SK-N-SH (cell line): ENCODE results near the gene PLB1. TPM values are rescaled to one million over a fixed set of nuclear protein-coding genes. Genes with fewer than 3 reads are reported as not detected.

Experiments used
- CTCF ChIA-PET: fragments of 300-600, 350-600 bp; formaldehyde crosslinking; extraction: SDS; loops from one replicate; lab custom pipeline; 2021; lab: Yijun Ruan, JAX
- POLR2A ChIA-PET: fragments of 350-600 bp; sonication (Branson Sonifier 250); formaldehyde crosslinking; extraction: SDS; loops from one replicate; lab custom pipeline; 2020; ENCODE audit warnings: antibody characterized with exemption, inconsistent platforms; lab: Yijun Ruan, JAX
- DNase-seq: peaks from one replicate; pipeline ENCODE4 v3.0.0; 2012
- H2AFZ ChIP-seq: fragments of 200-600 bp; sonication (generic); 2 replicates; pipeline ENCODE4 v1.8.1; 2016; ENCODE audit warnings: antibody characterized with exemption, mild to moderate bottlenecking, low read depth
- H3F3A ChIP-seq: fragments of 200-600 bp; sonication (generic); replicated peaks from 2 replicates; pipeline ENCODE3; 2016; ENCODE audit warnings: antibody characterized with exemption, mild to moderate bottlenecking; ENCODE audit not compliant: insufficient read depth
- H3K27ac ChIP-seq, 2 experiments: fragments of 200-500 bp in 1 of 2; fragments of 200-600 bp in 1 of 2; sonication (Bioruptor generic) in 1 of 2; sonication (generic), shearing (Covaris generic) in 1 of 2; 2 replicates each; pipeline versions ENCODE4 v1.5.1 to v1.6.1; 2014 to 2016; ENCODE audit warnings: low read depth in 2 of 2, inconsistent platforms in 1 of 2, low read length in 1 of 2, mild to moderate bottlenecking in 1 of 2, mixed read lengths in 1 of 2
- H3K27me3 ChIP-seq: fragments of 200-600 bp; sonication (generic), shearing (Covaris generic); 2 replicates; pipeline ENCODE4 v1.6.1; 2016; ENCODE audit warnings: mixed run types; ENCODE audit not compliant: insufficient read depth
- H3K36me3 ChIP-seq, 2 experiments: fragments of 200-500 bp in 1 of 2; fragments of 200-600 bp in 1 of 2; sonication (Bioruptor generic) in 1 of 2; sonication (generic) in 1 of 2; replicated peaks in 1 of 2; 2 replicates each; pipeline versions ENCODE3 to v1.5.1; 2014 to 2016; ENCODE audit warnings: low read length in 1 of 2, mild to moderate bottlenecking in 1 of 2; ENCODE audit not compliant: insufficient read depth in 2 of 2, control insufficient read depth in 1 of 2
- H3K4me1 ChIP-seq, 2 experiments: fragments of 200-500 bp in 1 of 2; fragments of 200-600 bp in 1 of 2; sonication (Bioruptor generic) in 1 of 2; sonication (generic), shearing (Covaris generic) in 1 of 2; 2 replicates each; pipeline versions ENCODE4 v1.5.1 to v1.6.1; 2014 to 2016; ENCODE audit warnings: low read depth in 1 of 2, low read length in 1 of 2, mixed run types in 1 of 2; ENCODE audit not compliant: insufficient read depth in 2 of 2, control insufficient read depth in 1 of 2
- H3K4me2 ChIP-seq: fragments of 200-600 bp; sonication (generic), shearing (Covaris generic); 2 replicates; pipeline ENCODE4 v1.6.1; 2017; ENCODE audit warnings: mixed run types
- H3K4me3 ChIP-seq, 2 experiments: fragments of 200-500 bp in 1 of 2; fragments of 200-600 bp in 1 of 2; sonication (Bioruptor generic) in 1 of 2; sonication (generic), shearing (Covaris generic) in 1 of 2; 2 replicates each; pipeline versions ENCODE4 v1.5.1 to v1.8.1; 2014 to 2016; ENCODE audit warnings: low read depth in 2 of 2, inconsistent platforms in 1 of 2, low read length in 1 of 2, mild to moderate bottlenecking in 1 of 2, mixed read lengths in 1 of 2, moderate library complexity in 1 of 2
- H3K79me2 ChIP-seq: fragments of 200-600 bp; sonication (generic); 2 replicates; pipeline ENCODE4 v1.8.1; 2017; ENCODE audit warnings: mild to moderate bottlenecking; ENCODE audit not compliant: insufficient read depth
- H3K9ac ChIP-seq: fragments of 200-600 bp; sonication (generic); 2 replicates; pipeline ENCODE4 v1.6.1; 2017; ENCODE audit warnings: mixed run types
- H3K9me2 ChIP-seq: fragments of 200-600 bp; sonication (generic); 2 replicates; pipeline ENCODE4 v1.6.1; 2017; ENCODE audit warnings: mixed run types
- H3K9me3 ChIP-seq: fragments of 200-600 bp; sonication (generic); 2 replicates; pipeline ENCODE4 v1.6.1; 2017; ENCODE audit warnings: mixed run types, mild to moderate bottlenecking, moderate library complexity
- H4K20me1 ChIP-seq: fragments of 200-600 bp; sonication (generic); 2 replicates; pipeline ENCODE4 v1.6.1; 2017; ENCODE audit warnings: mild to moderate bottlenecking, mixed run types; ENCODE audit not compliant: insufficient read depth
- CTCF ChIP-seq: fragments of 200-600 bp; sonication (generic); IDR thresholded peaks from 2 replicates; pipeline ENCODE4 v1.6.1; 2017; ENCODE audit warnings: antibody characterized with exemption, mild to moderate bottlenecking, moderate library complexity
- EZH2phosphoT487 ChIP-seq: fragments of 200-600 bp; sonication (generic); IDR thresholded peaks from 2 replicates; pipeline ENCODE4 v1.6.1; 2017; ENCODE audit warnings: low read depth, mixed run types, mild to moderate bottlenecking, antibody characterized with exemption, moderate library complexity, borderline replicate concordance
- FOSL2 ChIP-seq: IDR thresholded peaks from 2 replicates; pipeline ENCODE4 v1.4.0; 2012; ENCODE audit warnings: low read depth, mild to moderate bottlenecking, moderate library complexity, borderline replicate concordance
- FOXM1 ChIP-seq: IDR thresholded peaks from 2 replicates; pipeline ENCODE4 v1.4.0; 2012; ENCODE audit warnings: low read depth, mild to moderate bottlenecking
- GABPA ChIP-seq: IDR thresholded peaks from 2 replicates; pipeline ENCODE4 v1.4.0; 2012; ENCODE audit warnings: low read depth, mild to moderate bottlenecking
- JUND ChIP-seq: IDR thresholded peaks from 2 replicates; pipeline ENCODE4 v1.4.0; 2012
- MAX ChIP-seq: IDR thresholded peaks from 2 replicates; pipeline ENCODE4 v1.4.0; 2012; ENCODE audit warnings: low read depth
- MXI1 ChIP-seq: IDR thresholded peaks from 2 replicates; pipeline ENCODE4 v1.6.1; 2012; ENCODE audit warnings: mild to moderate bottlenecking, low read depth, low read length, improper control_type of control experiment
- PBX3 ChIP-seq: IDR thresholded peaks from 2 replicates; pipeline ENCODE4; 2012
- RCOR1 ChIP-seq: fragments of 150-350 bp; IDR thresholded peaks from 2 replicates; pipeline ENCODE4 v1.6.1; 2017; ENCODE audit warnings: antibody characterized with exemption, low read length
- RXRA ChIP-seq: IDR thresholded peaks from 2 replicates; pipeline ENCODE4 v1.4.0; 2012; ENCODE audit warnings: low read depth, mild to moderate bottlenecking, borderline replicate concordance
- TEAD4 ChIP-seq: IDR thresholded peaks from 2 replicates; pipeline ENCODE4 v1.4.0; 2012; ENCODE audit warnings: mild to moderate bottlenecking, borderline replicate concordance; ENCODE audit not compliant: insufficient read depth
- YY1 ChIP-seq: IDR thresholded peaks from 2 replicates; pipeline ENCODE4 v1.4.0; 2012; ENCODE audit warnings: low read depth, mild to moderate bottlenecking
- WGBS: methylation state at CpG from one replicate; pipeline ENCODE4 v1.1.6; 2017; ENCODE audit warnings: low lambda C conversion rate; 5-methylcytosine and 5-hydroxymethylcytosine counted together
- polyA plus RNA-seq, 3 experiments: library from polyadenylated mRNA; depleted of rRNA; stranded (reverse); fragments of >200 nt; gene quantifications; 2 replicates each; pipeline ENCODE4 v1.2.3, GENCODE V29; 2012

Gene PLB1
- polyA plus RNA-seq, 1 of the 3 experiments (the other 2 are of a cell fraction), result 0.10 TPM

GRCh38 chr2:28637066-28638047 lies 141.5 kb downstream of the PLB1 start:
- no peak overlapping the region for H3K4me3 ChIP-seq
- no peaks in the 10 kb centered on the region for H3K79me2 ChIP-seq
- peaks cover 0 to 5% of the 10 kb centered on the region in 2 experiments; a peak in 2 of 4 replicates for H3K4me1 ChIP-seq
- no peaks in the 10 kb centered on the region for H4K20me1 ChIP-seq
- no peaks in the 10 kb centered on the region for H3K27me3 ChIP-seq
- H3K9me2 ChIP-seq, result no peaks in the 10 kb centered on the region
- no peak for TF ChIP-seq FOSL2
- TF ChIP-seq, all 33 proteins: peak for 0
- WGBS, result 92% methylated on average over 12 of the region's 12 CpGs
- Histone ChIP-seq H3K27ac (no peak overlapping the region), H3K9me3 (no peaks in the 10 kb centered on the region), H3K4me2 (no peak overlapping the region), H3F3A (no peaks in the 10 kb centered on the region), H3K9ac (no peak overlapping the region), H2AFZ (no peak overlapping the region), H3K36me3 (no peaks in the 10 kb centered on the region)
- no peak for DNase-seq
- POLR2A ChIA-PET, result no interaction called here
- CTCF ChIA-PET, result interaction anchor here (0.7 kb wide), 1 partner anchor 123 kb away, joined by 3 read pairs; no protein-coding TSS in a partner anchor

- H3K4me2 ChIP-seq, result no peak overlapping the region
- TF ChIP-seq CTCF, result no peak
- no peak for TF ChIP-seq GABPA
- TF ChIP-seq YY1, result no peak
- no peak for TF ChIP-seq MAX
- TF ChIP-seq, all 33 proteins: peak for 0
- Histone ChIP-seq H3K27ac (no peak overlapping the region), H4K20me1 (no peaks in the 10 kb centered on the region), H3F3A (no peaks in the 10 kb centered on the region), H3K4me1 (peaks cover 0 to 5% of the 10 kb centered on the region in 2 experiments; a peak in 2 of 4 replicates), H3K36me3 (no peaks in the 10 kb centered on the region), H3K9me3 (no peaks in the 10 kb centered on the region), H3K4me3 (no peak overlapping the region), H3K9ac (no peak overlapping the region), H3K79me2 (no peaks in the 10 kb centered on the region), H3K27me3 (no peaks in the 10 kb centered on the region), H3K9me2 (no peaks in the 10 kb centered on the region), H2AFZ (no peak overlapping the region)
- no peak for DNase-seq
- CTCF ChIA-PET, result no interaction called here
- 88% methylated on average over 2 of the region's 2 CpGs for WGBS
- POLR2A ChIA-PET, result no interaction called here
These were observed 142.2 kb downstream of the PLB1 start for GRCh38 chr2:28638102-28638501.

GRCh38 chr2:28639092-28639691 lies 143.3 kb downstream of the PLB1 start:
- Histone ChIP-seq H3K27me3 (no peaks in the 10 kb centered on the region), H3K9me2 (no peaks in the 10 kb centered on the region), H3F3A (no peaks in the 10 kb centered on the region)
- POLR2A ChIA-PET, result no interaction called here
- DNase-seq, result no peak
- TF ChIP-seq PBX3 (no peak), MXI1 (no peak), FOXM1 (no peak), TEAD4 (no peak), RXRA (no peak), JUND (no peak), EZH2phosphoT487 (no peak), RCOR1 (no peak)
- TF ChIP-seq, all 33 proteins: peak for 0
- no peak overlapping the region for H2AFZ ChIP-seq
- CTCF ChIA-PET, result interaction anchor here (0.8 to 1.6 kb wide), 2 partner anchors 45 to 72 kb away, joined by 3 to 4 read pairs; no protein-coding TSS in a partner anchor
- no peaks in the 10 kb centered on the region for H3K36me3 ChIP-seq
- H3K27ac ChIP-seq, result no peak overlapping the region
- H3K9me3 ChIP-seq, result no peaks in the 10 kb centered on the region
- H3K9ac ChIP-seq, result no peak overlapping the region
- WGBS, result 94% methylated on average over 8 of the region's 8 CpGs
- H3K4me2 ChIP-seq, result no peak overlapping the region
- no peaks in the 10 kb centered on the region for H3K79me2 ChIP-seq
- H4K20me1 ChIP-seq, result no peaks in the 10 kb centered on the region
- H3K4me3 ChIP-seq, result no peak overlapping the region
- peaks cover under 1 to 6% of the 10 kb centered on the region in 2 experiments; a peak in 2 of 4 replicates for H3K4me1 ChIP-seq
